ENCODE results near the gene MDFI.

The MDFI gene, protein sequence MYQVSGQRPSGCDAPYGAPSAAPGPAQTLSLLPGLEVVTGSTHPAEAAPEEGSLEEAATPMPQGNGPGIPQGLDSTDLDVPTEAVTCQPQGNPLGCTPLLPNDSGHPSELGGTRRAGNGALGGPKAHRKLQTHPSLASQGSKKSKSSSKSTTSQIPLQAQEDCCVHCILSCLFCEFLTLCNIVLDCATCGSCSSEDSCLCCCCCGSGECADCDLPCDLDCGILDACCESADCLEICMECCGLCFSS

DNA sequence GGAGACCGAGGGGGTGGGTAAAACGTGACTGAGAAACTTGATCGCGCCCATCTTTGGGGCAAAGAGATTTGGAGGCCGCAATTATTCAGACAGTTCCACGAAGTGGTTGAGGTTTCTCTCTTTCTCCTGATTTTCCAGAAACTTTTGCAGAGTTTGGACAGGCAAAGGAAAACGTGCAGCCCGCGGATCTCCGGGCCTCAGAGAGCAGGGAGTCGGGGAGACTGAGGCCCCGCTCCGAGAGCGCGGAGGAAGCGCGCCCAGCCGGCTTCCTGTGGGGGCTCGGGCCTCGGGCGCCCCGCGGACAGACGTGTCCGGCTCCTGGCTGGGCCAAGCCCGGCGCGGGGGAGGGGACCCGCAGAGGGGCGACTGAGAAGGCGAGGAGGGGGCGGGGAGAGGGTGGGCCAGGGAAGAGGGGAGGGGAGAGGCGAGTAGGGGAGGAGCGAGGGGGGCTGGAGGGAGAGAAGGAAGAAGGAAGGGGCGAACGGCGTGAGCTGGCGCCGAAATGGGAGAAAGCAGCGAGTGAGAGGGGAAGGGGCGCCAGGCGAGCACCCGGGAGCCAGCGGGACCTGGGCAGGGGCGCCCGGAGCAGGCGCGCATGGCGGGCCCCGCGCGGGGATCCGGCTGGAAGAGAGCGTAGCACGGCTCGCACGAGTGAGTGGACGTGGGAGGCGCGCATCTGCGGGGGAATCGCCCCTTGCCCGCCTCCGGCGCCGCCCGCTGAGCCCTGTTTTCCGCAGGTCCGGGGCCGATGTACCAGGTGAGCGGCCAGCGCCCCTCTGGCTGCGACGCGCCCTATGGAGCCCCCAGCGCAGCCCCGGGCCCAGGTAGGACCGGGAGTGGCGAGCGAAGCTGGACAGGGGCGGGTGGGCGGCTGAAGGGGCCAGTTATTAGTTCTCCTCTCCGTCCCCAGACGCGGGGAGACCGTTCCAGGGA is at the start of gene MDFI:
MDFI (plus strand) TSS at position 467 of the 933 bp plus-strand sequence; CDS start at position 749, 282 bp downstream.
- no peak for DNase-seq

DNA sequence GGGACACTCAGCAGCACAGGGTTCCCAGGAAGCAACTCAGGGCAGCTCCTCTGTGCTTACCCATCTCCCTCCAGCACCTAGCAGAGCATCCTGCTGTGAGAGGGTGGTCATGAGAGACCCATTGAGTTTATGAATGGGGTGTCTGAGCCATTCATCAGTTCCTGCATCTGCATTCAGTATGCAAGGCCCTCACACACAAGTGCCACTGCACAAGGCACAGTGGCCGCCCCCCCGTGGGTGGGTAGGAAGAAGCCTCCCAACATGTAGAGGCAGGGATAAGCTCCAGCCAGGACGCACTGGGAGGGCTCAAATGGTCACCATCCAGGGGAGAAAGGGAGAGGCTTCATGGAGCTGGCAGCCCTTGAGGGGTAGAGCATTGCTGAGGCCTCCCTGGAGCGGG is 49.0 kb upstream of the MDFI start:
- no peak for DNase-seq

DNA sequence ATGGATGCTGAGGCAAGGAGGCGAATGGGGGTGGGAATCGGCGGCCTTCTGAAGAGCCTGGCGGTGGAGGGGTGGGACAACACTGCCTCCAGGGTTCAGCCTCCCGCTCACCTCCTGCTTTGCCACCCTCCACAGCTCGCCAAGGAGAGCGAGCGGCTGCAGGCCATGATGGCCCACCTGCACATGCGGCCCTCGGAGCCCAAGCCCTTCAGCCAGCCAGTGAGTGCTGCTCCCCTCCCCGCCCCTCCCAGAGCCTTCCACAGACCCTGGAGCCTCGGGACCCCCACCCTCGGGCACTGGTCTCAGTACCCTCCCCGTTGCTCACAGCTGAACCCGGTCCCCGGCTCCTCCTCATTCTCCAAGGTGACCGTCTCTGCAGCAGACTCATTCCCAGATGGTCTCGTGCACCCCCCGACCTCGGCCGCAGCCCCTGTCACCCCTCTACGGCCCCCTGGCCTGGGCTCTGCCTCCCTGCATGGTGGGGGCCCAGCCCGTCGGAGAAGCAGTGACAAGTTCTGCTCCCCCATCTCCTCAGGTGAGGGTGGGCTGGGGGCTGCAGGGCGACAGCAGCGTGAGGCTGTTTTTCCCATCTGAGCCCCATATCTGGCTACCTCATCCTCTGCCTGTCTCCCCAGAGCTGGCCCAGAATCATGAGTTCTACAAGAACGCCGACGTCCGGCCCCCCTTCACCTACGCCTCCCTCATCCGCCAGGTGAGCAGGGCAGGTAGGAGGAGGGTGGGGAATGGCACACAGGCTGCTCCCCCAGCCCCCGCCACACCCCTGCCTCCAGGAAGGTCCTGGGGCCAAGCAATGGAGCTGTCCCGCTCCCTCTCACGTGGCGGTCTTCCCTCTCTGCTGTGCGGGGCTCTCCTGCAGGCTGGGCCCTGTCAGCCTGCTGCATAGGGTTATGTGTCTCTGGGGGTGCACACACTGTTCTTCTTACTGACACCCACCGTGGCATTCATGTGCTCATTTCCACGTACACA is 48.3 kb upstream of the MDFI start:
- no peak for DNase-seq

DNA sequence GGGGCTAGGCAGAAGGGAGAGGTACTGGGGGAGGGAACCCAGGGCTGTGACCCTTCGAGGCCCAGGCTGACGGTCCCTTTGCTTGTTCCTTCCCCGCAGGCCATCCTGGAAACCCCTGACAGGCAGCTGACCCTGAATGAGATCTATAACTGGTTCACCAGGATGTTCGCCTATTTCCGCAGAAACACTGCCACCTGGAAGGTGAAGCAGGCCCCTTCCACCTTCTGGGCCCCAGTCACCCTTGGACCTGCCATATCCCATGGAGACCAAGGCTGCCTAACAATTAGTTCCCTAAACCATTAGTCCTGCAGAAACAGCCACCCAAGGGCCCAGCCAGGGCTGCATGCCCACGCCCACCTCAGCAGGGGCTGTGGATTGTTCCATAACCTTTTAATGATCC is 47.1 kb upstream of the MDFI start:
- DNase-seq: no peak

DNA sequence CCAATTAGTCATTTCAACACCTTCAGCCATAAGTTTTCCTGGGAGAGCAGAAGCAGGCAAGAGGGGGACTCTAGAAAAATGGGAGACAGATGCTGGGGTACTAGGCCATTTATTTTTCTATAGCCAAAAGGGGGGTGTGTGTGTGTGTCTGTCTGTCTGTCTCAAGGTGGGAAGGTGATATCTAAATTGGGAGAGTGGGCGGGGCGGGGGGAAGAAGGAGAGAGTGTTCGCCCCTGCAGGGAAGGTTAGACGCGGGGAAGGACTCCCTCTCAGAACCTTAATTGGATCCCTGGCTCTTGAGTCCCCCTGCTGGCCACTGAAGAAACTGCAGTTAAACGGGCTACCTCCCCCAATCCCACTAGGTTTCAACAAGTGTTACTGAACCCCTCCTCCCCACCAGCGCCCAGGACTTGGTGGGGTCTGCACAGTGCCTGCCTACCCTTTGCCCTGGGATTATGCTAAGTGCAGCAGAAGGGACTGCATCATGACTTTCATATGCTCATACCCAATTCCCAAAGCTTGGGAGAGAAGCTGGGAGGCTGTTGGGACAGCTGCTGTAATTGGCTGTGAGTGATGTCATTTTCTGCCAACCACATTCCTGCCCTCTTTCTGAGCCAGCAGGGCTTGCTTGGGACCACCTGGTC is 46.3 kb upstream of the MDFI start:
- no peak for DNase-seq

DNA sequence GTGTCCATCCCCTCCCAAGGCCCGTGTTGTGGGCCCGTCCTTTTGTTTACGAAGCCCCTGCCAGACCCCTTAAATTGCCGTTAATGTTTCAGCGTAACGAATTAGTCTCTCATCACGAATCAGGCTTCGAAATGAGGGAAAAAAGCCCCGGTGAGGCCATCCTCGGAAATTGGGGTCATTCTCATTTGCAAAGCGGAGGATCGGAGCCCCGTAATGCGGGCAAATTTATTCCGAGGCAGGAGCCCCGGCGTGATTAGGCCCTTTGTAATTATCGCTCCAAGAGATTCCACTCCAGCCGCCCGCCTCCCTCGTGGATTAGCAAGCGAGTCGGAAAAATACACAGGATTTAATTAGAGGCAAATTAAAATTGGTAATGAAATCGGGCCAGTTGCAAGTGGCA is 44.9 kb upstream of the MDFI start:
- DNase-seq: no peak

DNA sequence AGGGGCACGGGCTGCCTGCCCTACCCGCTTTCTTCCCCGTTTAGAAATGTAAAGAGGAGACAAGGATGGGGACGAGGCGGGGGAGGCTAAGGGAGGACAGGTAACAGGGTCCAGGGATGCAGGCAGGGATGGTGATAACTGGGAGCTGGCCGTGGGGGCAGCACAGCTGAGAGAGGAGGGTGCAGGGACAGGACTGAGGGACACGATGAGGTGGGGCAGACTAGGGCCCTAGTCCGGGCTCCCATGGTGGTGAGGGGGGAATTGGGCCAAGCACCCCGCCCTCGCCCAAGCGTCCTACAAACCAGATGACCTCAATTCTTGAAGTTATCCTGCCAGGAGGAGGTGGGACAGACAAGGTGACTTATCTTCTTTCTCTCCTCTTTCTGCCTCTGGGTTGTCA is 44.4 kb upstream of the MDFI start:
- DNase-seq: no peak

DNA sequence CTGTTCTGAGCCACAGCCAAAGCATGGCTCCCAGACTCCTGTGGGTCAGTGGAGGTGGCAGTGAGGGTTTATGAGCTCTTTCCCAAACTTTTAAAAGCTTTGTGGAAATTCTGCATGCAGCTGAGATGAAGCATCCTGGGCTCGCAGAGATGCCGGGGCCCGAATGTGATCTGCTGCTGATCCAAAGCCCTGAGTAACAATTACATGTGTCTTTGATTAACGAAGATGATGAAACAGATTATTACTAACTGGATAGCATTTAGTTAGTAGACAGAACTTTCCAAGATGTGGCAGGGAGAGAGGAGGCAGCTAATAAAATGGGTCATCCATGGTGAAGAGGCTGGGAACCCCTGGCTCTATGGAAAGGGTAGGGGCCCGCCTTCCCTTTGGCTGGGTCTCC is 43.9 kb upstream of the MDFI start:
- DNase-seq: no peak

DNA sequence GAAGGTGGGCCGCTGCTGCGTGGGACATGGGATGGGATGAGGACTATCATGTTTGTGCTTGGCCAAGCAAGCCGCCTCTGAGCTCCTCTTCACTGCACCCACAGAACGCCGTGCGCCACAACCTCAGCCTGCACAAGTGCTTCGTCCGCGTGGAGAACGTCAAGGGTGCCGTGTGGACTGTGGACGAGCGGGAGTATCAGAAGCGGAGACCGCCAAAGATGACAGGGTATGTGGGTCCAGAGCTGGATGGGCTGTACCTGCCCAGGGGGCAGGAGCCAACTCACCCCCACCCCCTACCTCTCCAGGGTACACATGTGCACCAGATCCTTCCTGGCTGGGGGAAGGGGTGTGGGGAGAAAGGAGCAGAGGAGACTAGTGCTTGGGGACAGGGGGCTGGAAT is 43.5 kb upstream of the MDFI start:
- no peak for DNase-seq

DNA sequence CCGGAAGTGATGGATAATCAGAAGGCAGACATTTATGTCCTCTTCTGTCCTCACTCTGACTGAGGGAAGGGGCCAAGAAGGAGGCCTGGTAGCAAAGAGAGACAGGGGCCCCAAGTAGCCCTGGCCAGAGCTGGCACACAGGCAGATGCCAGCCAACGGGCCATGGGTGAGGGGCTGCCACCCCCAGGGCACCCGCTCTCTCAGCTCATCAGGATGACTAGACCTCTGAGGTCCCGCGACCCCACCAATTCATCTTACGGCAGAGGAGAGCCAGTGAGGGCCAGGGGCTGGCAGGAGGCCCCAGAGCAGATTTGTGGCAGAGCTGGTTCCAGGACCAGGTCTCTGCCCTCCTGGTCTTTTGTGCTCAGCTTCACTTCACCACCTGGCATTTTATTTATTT is 43.1 kb upstream of the MDFI start:
- no peak for DNase-seq

DNA sequence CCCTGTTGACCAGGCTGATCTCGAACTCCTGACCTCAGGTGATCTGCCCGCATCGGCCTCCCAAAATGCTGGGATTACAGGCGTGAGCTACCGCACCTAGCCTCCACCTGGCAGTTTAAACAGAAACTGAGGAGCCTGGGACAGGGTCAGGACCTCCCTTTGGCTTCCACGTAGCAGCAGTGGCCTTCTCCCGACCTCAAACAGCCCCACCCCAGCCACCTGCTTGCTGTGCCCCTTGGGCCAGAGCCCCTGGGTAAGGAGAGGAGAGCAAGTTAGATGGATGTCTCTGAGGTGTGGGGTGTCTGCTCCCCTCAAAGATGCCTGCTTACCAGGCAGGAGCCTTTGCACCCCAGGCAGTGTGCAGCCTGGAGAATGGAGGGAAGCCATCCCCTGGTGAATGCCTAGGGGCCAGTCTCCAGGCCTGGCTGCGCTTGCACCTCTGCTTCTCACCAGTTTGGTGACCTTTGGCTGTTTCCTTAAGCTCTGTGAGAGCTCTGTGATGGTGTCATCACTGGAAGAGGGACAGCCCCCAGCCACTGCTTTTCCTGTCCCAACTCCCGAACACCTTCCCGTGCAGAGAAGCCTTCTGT is 42.1 kb upstream of the MDFI start:
- no peak for DNase-seq

DNA sequence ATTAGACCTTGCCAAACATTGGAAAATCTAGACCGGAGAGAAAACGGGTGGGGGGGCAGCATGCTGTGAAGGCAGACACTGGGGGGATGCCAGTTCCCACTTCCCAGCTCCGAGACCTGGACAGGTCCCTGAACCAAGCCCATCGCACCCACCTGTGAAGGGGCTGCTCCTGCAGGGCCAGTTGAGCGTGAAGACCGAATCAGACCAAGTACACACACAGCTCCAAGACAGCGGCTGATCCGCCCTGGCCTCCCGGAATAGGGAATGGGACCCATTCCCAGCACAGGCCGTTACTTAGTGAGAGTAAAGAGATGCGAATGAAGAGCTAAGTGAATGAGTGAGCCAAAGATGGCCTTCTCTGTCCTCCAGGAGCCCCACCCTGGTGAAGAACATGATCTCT is 41.5 kb upstream of the MDFI start:
- no peak for DNase-seq

DNA sequence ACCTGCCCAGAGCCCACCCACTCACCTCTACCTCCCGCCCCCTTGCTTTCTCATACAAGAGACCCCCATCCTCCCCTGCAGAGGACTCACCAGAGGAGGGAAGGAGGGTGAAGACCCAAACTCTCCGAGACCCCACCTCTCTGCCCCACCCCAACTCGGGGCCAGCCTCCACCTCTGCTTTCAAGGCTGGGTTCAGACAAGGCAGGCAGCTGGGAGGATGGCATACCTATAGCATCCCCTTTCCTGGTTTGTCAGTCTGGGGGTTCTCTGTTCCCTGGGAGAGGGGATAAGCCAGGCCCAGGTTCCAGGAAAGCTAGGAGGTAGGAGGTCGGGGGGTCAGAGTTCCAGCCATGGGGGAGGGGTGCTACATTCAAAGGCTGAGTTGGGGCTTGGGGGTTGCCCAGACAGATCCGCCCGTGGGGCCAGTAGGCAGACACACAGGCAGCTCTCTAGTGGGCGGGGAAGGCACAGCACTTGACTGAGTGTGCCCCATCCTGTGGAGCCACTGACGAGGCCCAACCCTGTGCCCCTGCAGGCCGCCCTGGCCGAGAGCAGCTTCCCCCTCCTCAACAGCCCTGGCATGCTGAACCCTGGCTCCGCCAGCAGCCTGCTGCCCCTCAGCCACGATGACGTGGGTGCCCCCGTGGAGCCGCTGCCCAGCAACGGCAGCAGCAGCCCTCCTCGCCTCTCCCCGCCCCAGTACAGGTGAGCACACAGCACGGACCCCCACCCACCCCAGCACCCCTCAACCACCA is 40.8 kb upstream of the MDFI start:
- DNase-seq: no peak

DNA sequence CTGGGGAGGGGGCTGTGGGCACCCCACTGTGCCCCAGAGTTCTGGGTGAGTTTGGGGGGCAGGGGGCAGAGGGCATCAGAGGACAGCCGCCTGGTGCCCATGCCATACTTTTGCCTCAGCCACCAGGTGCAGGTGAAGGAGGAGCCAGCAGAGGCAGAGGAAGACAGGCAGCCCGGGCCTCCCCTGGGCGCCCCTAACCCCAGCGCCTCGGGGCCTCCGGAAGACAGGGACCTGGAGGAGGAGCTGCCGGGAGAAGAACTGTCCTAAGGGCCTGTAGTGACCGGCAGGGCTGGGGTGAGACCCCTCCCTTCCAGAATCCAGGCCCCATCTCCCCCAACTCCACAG is 39.6 kb upstream of the MDFI start:
- no peak for DNase-seq

DNA sequence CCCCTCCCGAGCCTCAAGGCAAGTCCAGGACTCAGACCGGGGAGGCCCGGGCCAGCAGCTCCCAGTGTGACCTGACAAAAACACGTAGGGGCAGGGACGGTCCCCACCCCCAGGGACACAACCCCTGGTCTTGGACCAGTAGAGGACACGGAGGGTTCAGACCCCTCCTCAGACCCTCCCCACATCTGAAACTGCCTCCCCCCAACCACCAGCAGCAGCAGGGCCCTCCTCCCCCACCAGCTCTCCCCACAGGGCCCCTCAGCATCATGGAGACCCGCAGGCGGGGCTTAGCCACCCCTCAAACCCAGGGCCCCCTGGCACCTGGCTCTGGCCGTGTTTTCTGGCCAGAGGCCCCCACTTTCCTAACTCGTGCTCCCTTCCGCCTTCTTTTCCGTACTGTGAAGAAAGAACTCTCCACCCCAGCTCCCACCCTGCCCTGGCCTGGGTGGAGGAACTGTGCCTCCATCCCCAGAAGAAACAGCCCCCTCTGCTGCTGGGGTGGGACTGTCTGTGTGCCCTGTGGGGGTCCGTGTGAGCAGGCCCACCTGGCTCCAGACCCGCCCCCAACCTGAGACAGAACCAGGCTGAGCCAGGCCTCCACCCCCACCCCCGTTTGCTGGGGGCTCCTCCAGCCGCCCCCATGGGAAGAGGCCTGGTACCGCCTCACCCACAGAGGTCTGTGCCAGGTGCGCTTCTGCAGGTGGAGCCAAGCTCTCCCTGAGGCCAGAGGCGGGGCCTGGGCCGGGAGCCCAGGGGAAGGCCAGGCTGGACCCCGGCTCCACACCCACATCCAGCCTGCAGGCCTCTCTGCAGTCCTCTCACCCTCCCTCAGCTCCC is 39.0 kb upstream of the MDFI start:
- DNase-seq: no peak

DNA sequence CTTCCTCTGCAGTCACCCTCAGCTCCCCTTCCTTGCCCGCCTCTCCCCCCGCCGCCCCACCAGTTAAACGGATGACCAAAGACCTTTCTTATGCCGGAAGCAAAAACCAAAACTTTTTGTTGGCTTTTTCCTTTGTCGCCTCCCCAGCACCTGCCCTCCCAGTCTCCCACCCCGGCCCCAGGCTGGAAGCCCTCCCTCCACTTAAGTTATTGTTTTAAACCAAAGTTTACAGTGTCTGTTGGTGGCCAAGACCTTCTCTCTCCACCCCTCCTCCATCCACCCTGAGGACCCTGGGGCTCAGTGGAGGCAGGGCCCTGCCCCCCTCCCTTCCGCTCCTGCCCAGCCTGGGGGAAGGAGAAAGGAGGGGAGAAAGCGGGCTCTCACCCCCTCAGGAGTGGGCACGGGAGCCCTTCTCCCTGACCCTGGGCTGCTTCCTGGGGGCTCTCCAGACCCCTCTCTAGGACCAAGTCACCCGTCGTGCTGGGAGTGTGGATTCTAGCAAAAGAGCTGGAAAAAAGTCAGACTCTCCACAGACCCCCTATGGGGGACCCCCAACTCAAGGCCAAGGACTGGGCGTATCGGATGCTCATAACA is 38.3 kb upstream of the MDFI start:
- DNase-seq: no peak

DNA sequence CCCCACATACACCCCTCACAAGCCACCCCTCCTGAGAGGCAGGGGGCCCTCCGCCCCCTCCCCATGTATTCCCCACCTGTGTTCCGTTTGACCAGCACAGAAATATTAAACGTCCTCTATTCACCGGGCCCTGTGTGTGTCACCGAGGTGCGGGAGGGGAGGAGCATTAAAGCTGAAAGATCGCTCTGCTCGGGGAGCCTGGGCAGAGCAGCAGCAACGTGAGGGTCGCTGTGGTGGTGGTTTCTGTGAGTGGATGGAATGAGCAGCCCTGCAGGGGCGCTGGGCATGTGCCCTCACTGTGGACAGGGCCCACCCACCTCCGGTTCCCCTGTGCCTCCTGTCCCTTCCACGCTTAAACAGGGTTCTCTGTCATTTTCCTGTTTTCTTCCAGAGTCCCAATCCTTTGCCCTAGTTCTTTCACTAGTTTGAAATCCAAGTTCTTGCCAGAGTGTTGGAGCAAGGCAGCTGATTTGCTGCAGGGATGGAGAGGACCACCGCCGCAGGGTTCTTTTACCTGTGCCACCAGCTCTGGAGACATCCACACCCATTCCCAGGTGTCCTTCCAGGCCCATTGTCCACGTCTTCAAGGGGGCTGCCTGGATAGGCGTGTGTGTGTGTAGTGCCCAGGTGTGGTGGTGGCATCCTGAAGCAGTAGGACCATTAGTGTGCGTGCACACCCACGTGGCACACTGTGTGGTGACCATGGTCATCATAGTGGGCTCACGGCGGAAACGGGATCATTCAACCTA is 37.6 kb upstream of the MDFI start:
- DNase-seq: no peak

DNA sequence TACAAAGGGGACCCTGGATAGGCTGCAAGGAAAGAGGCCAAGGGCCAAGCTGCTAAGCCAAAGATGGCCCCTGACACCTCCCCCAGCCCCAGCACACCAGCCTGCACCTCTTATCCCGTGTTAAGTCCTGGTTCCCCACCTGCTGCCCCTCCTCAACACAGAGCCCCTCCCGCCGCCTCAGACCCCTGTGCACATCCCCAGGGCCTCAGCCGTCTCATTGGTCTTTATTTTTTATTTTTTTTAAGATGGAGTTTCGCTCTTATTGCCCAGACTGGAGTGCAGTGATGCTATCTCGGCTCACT is 37.1 kb upstream of the MDFI start:
- no peak for DNase-seq

DNA sequence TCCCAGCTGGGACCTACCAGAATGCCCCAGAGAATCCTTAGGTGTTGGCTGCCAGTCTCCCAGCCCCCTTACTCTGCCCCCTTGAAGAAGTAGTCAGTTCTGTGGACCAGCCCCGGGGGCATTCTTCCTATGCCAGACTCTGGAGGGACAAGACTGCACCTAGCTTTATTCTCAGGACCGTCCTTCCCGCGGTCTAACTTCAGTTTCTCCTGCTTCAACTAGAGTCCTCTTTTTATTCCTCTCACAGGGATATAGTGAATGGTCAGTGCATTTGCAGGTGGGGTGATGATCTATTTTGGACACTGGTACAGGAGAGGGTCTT is 35.9 kb upstream of the MDFI start:
- no peak for DNase-seq

All from NCI-H2081 treated with DMSO at 0.1 percent for 48 hours (cell line).